K562 (cell line): Measurements from ENCODE around the gene ISG20L2. TPM values are rescaled to one million over a fixed set of nuclear protein-coding genes. Genes with fewer than 3 reads are reported as not detected.

ENCODE experiments used
- CCAR2 ChIP-seq: fragments of 200-400 bp; formaldehyde crosslinking; IDR thresholded peaks from 2 replicates; pipeline ENCODE4 v1.6.1; 2017; ENCODE audit warnings: mild to moderate bottlenecking, low read depth, low read length
- CHCHD3 ChIP-seq: fragments of 250-450 bp; sonication (Bioruptor Pico); IDR thresholded peaks from 2 replicates; pipeline ENCODE4 v2.1.2; 2022; ENCODE audit warnings: mild to moderate bottlenecking
- ELF1 ChIP-seq: fragments of 200-800 bp; sonication (Bioruptor generic); IDR thresholded peaks from 2 replicates; pipeline ENCODE4 v1.6.1; 2016; ENCODE audit warnings: missing genetic modification characterization, missing compliant biosample characterization
- FOXK2 ChIP-seq, 2 experiments: fragments of 450-650 bp; IDR thresholded peaks in 1 of 2; conservative IDR thresholded peaks in 1 of 2; 2 replicates each; pipeline ENCODE4 v1.6.1; 2016; ENCODE audit warnings: low read depth in 2 of 2, mild to moderate bottlenecking in 1 of 2
- GABPB1 ChIP-seq: sonication (generic); formaldehyde crosslinking; IDR thresholded peaks from 2 replicates; pipeline ENCODE4 v1.8.0; 2022; ENCODE audit warnings: mild to moderate bottlenecking, missing genetic modification reagents
- JUNB ChIP-seq: fragments of 450-650 bp; formaldehyde crosslinking; conservative IDR thresholded peaks from 2 replicates; pipeline ENCODE4 v1.4.0; 2020; ENCODE audit warnings: mild to moderate bottlenecking
- KDM2B ChIP-seq: fragments of 250-450 bp; sonication (Bioruptor Pico); IDR thresholded peaks from 2 replicates; pipeline ENCODE4 v1.8.0; 2021; ENCODE audit warnings: mild to moderate bottlenecking, moderate library complexity
- LCOR ChIP-seq: sonication (generic); formaldehyde crosslinking; IDR thresholded peaks from 2 replicates; pipeline ENCODE4 v1.8.0; 2022; ENCODE audit warnings: mild to moderate bottlenecking, missing genetic modification reagents
- MAFF ChIP-seq: IDR thresholded peaks from 2 replicates; pipeline ENCODE4 v1.6.1; 2012; ENCODE audit warnings: low read length, improper control_type of control experiment
- NBN ChIP-seq: fragments of 450-650 bp; IDR thresholded peaks from 2 replicates; pipeline ENCODE4 v1.6.1; 2016; ENCODE audit warnings: low read depth, mild to moderate bottlenecking
- NCOA1 ChIP-seq: fragments of 450-650 bp; IDR thresholded peaks from 2 replicates; pipeline ENCODE4 v1.6.1; 2016; ENCODE audit warnings: low read depth
- NCOA4 ChIP-seq: fragments of 450-650 bp; IDR thresholded peaks from 2 replicates; pipeline ENCODE4 v1.6.1; 2018; ENCODE audit warnings: mild to moderate bottlenecking; ENCODE audit not compliant: partially characterized antibody
- NFATC3 ChIP-seq: fragments of 450-650 bp; IDR thresholded peaks from 2 replicates; pipeline ENCODE4 v1.6.1; 2017; ENCODE audit warnings: mild to moderate bottlenecking
- NFXL1 ChIP-seq: fragments of 450-650 bp; formaldehyde crosslinking; IDR thresholded peaks from 2 replicates; pipeline ENCODE4 v1.4.0; 2021; ENCODE audit warnings: mild to moderate bottlenecking
- RHOXF2B ChIP-seq: fragments of 250-450 bp; sonication (Bioruptor Pico); conservative IDR thresholded peaks from 2 replicates; pipeline ENCODE4 v1.5.1; 2021
- SREBF2 ChIP-seq: sonication (generic); formaldehyde crosslinking; IDR thresholded peaks from 2 replicates; pipeline ENCODE4 v1.4.0; 2020; ENCODE audit warnings: mild to moderate bottlenecking, missing genetic modification reagents
- SRF ChIP-seq, 2 experiments: fragments of 250-450, 450-650 bp in 1 of 2; sonication (Bioruptor Pico) in 1 of 2; sonication (generic) in 1 of 2; formaldehyde crosslinking; IDR thresholded peaks; 2 replicates each; pipeline versions ENCODE4 v1.5.0 to v1.5.1; 2020 to 2022; ENCODE audit warnings: mild to moderate bottlenecking in 1 of 2, missing genetic modification reagents in 1 of 2
- ZKSCAN3 ChIP-seq: fragments of 250-450 bp; sonication (Bioruptor Pico); IDR thresholded peaks from 2 replicates; pipeline ENCODE4 v1.4.0; 2020
- ZNF695 ChIP-seq: fragments of 450-650 bp; formaldehyde crosslinking; IDR thresholded peaks from 2 replicates; pipeline ENCODE4 v1.4.0; 2020; ENCODE audit warnings: mild to moderate bottlenecking, moderate library complexity
- ZZZ3 ChIP-seq: fragments of 450-650 bp; IDR thresholded peaks from 2 replicates; pipeline ENCODE4 v1.6.1; 2016; ENCODE audit warnings: antibody characterized with exemption, mild to moderate bottlenecking, moderate library complexity
- polyA plus RNA-seq, 8 experiments: library from polyadenylated mRNA; depleted of rRNA in 4 of 8; stranded (reverse) in 5 of 8; unstranded in 3 of 8; fragments of >200 nt; fragmentation: Nextera tagmentation in 2 of 8; fragmentation: Illumina TruSeq in 1 of 8; extraction: Ambion mirVana in 2 of 8; extraction: Trizol in 1 of 8; gene quantifications; 2 replicates each; pipeline versions ENCODE4 v1.2.1 to v1.2.3, GENCODE V29; 2011 to 2014; ENCODE audit warnings: inconsistent platforms in 1 of 8, missing spikeins in 1 of 8
- total RNA-seq, 7 experiments: library from RNA; depleted of rRNA in 6 of 7; stranded (reverse); fragments of >200 nt in 6 of 7; fragmentation: Illumina TruSeq in 2 of 7; extraction: Trizol in 2 of 7; gene quantifications; 2 replicates each; pipeline versions ENCODE4 v1.2.1 to v1.2.3, GENCODE V29; 2011 to 2021; ENCODE audit warnings: low replicate concordance in 1 of 7
- TF ChIP-seq, protein P1 (sequence below), 2 experiments: fragments of 450-650 bp; IDR thresholded peaks; 2 replicates each; pipeline ENCODE4 v1.6.1; 2018; ENCODE audit warnings: mild to moderate bottlenecking in 2 of 2, low read depth in 1 of 2; ENCODE audit not compliant: partially characterized antibody in 2 of 2
- TF ChIP-seq, protein P2 (sequence below): fragments of 450-650 bp; IDR thresholded peaks from 2 replicates; pipeline ENCODE4 v1.6.1; 2016; ENCODE audit warnings: low read depth, mild to moderate bottlenecking, moderate library complexity
- TF ChIP-seq, protein P3 (sequence below): fragments of 450-650 bp; IDR thresholded peaks from one replicate; pipeline ENCODE4 v1.6.1; 2018; ENCODE audit warnings: mild to moderate bottlenecking, moderate library complexity; ENCODE audit not compliant: partially characterized antibody

The ISG20L2 gene
- total and polyA plus RNA-seq, 9 of the 15 experiments (the other 6 are each of a cell fraction or from before 2014, with no cell fraction given) = 21.3 to 130 (median 50.3) TPM

DNA sequence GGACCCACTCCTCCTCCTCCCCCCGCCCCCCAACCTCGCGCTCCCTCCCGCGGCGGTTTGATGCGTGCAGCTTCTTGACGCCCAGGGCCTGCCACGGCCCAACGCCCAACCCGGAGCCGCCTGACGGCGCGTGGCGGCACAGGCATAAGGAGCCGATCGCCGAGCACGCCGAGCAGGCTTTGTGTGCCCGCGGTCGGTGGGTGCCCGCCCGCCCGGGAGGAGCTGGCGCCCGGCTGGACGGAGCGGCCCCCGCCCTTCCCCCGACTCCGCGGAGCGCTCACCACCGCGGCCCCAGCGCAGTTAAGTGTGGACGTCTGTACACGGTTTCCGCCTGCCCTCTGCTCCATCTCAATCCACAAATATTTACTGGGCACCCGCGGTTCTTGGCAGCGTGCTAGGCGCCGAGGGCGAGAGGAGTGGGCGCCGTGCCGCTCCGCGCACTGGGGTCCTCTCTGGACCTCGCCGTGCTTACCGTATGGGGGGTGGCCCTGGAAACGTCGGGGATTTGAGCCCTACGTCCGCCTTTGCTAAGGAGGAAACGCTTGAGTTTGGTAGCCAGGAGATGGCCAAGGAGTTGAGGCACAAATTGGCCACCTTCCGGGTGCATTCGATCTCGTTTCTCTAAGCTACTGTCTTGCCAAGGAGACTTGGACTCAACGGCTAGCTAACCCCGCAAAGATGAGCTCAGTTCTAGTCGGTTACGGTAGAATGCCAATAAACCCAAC is 23.4 kb upstream of the ISG20L2 start (continued):
- TF ChIP-seq, protein P1, sequence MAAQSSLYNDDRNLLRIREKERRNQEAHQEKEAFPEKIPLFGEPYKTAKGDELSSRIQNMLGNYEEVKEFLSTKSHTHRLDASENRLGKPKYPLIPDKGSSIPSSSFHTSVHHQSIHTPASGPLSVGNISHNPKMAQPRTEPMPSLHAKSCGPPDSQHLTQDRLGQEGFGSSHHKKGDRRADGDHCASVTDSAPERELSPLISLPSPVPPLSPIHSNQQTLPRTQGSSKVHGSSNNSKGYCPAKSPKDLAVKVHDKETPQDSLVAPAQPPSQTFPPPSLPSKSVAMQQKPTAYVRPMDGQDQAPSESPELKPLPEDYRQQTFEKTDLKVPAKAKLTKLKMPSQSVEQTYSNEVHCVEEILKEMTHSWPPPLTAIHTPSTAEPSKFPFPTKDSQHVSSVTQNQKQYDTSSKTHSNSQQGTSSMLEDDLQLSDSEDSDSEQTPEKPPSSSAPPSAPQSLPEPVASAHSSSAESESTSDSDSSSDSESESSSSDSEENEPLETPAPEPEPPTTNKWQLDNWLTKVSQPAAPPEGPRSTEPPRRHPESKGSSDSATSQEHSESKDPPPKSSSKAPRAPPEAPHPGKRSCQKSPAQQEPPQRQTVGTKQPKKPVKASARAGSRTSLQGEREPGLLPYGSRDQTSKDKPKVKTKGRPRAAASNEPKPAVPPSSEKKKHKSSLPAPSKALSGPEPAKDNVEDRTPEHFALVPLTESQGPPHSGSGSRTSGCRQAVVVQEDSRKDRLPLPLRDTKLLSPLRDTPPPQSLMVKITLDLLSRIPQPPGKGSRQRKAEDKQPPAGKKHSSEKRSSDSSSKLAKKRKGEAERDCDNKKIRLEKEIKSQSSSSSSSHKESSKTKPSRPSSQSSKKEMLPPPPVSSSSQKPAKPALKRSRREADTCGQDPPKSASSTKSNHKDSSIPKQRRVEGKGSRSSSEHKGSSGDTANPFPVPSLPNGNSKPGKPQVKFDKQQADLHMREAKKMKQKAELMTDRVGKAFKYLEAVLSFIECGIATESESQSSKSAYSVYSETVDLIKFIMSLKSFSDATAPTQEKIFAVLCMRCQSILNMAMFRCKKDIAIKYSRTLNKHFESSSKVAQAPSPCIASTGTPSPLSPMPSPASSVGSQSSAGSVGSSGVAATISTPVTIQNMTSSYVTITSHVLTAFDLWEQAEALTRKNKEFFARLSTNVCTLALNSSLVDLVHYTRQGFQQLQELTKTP (IDR thresholded peaks at IDR 0.05; ENCODE audit: low read depth in 1 of 2, partially characterized antibody in 2 of 2) = no peak
- TF ChIP-seq CCAR2 (no peak), ZKSCAN3 (CRISPR knock-in tag) (no peak), KDM2B (CRISPR knock-in tag) (no peak), NCOA4 (peak; percentile 78), ZZZ3 (no peak), CHCHD3 (CRISPR knock-in tag) (no peak), JUNB (no peak), ZNF695 (no peak), LCOR (CRISPR knock-in tag) (no peak), NFXL1 (CRISPR knock-in tag) (no peak), RHOXF2B (CRISPR knock-in tag) (no peak), NBN (no peak), SRF (CRISPR knock-in tag; IDR thresholded peaks at IDR 0.05) (peak in 1 of 2 experiments; percentile 32; a peak in 1 of 4 replicates), NCOA1 (no peak), SREBF2 (no peak), ELF1 (tag) (no peak; the same call in 1 of the 2 replicates), GABPB1 (CRISPR knock-in tag) (peak; percentile 32; the same call in 1 of the 2 replicates), FOXK2 (conservative IDR thresholded peaks at IDR 0.05 in 1 of 2, IDR thresholded peaks at IDR 0.05 in 1 of 2; ENCODE audit: low read depth in 2 of 2) (no peak; a peak in 1 of 4 replicates), NFATC3 (no peak), MAFF (no peak)
- TF ChIP-seq, protein P2, sequence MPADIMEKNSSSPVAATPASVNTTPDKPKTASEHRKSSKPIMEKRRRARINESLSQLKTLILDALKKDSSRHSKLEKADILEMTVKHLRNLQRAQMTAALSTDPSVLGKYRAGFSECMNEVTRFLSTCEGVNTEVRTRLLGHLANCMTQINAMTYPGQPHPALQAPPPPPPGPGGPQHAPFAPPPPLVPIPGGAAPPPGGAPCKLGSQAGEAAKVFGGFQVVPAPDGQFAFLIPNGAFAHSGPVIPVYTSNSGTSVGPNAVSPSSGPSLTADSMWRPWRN = peak; percentile 94
- TF ChIP-seq, protein P3, sequence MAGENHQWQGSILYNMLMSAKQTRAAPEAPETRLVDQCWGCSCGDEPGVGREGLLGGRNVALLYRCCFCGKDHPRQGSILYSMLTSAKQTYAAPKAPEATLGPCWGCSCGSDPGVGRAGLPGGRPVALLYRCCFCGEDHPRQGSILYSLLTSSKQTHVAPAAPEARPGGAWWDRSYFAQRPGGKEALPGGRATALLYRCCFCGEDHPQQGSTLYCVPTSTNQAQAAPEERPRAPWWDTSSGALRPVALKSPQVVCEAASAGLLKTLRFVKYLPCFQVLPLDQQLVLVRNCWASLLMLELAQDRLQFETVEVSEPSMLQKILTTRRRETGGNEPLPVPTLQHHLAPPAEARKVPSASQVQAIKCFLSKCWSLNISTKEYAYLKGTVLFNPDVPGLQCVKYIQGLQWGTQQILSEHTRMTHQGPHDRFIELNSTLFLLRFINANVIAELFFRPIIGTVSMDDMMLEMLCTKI = no peak
